Lower leg skin (tissue), 3 donors: ENCODE data around the gene RPS3A.

ENCODE experiments used
- POLR2A ChIP-seq, 2 donors: fragments of 450-650 bp; IDR thresholded peaks; one replicate each; pipeline ENCODE4 v1.6.1; 2016 to 2017; ENCODE audit warnings: antibody characterized with exemption in 2 of 2, mild to moderate bottlenecking in 1 of 2, moderate library complexity in 1 of 2
- TF ChIP-seq, protein P1 (sequence below), 3 donors: fragments of 450-650 bp; IDR thresholded peaks; one replicate each; pipeline ENCODE4 v1.5.1; 2016; ENCODE audit warnings: antibody characterized with exemption in 3 of 3, mild to moderate bottlenecking in 3 of 3, moderate library complexity in 2 of 3

GRCh38 chr4:151117371-151117962 is 18.0 kb downstream of the RPS3A start:
- TF ChIP-seq, protein P1, sequence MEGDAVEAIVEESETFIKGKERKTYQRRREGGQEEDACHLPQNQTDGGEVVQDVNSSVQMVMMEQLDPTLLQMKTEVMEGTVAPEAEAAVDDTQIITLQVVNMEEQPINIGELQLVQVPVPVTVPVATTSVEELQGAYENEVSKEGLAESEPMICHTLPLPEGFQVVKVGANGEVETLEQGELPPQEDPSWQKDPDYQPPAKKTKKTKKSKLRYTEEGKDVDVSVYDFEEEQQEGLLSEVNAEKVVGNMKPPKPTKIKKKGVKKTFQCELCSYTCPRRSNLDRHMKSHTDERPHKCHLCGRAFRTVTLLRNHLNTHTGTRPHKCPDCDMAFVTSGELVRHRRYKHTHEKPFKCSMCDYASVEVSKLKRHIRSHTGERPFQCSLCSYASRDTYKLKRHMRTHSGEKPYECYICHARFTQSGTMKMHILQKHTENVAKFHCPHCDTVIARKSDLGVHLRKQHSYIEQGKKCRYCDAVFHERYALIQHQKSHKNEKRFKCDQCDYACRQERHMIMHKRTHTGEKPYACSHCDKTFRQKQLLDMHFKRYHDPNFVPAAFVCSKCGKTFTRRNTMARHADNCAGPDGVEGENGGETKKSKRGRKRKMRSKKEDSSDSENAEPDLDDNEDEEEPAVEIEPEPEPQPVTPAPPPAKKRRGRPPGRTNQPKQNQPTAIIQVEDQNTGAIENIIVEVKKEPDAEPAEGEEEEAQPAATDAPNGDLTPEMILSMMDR (IDR thresholded peaks at IDR 0.05): peak in 1 of 3 donors; percentile 34
- TF ChIP-seq POLR2A (IDR thresholded peaks at IDR 0.05): no peak
